GM12801 (cell line): ENCODE results near the gene MCC.

Experiments used
- CTCF ChIP-seq: IDR thresholded peaks from one replicate; pipeline ENCODE4 v1.5.1; 2011; ENCODE audit warnings: control low read depth; ENCODE audit not compliant: insufficient read length; ENCODE audit errors: extremely low read depth

The MCC gene

GRCh38 chr5:113105693-113106280, 382.5 kb downstream of the MCC start:
- no peak for TF ChIP-seq CTCF

GRCh38 chr5:113103330-113103729, 384.9 kb downstream of the MCC start:
- no peak for TF ChIP-seq CTCF

GRCh38 chr5:113102121-113102531, 386.1 kb downstream of the MCC start:
- TF ChIP-seq CTCF, result no peak

GRCh38 chr5:113100981-113101380, 387.3 kb downstream of the MCC start:
- TF ChIP-seq CTCF, result no peak

- no peak for TF ChIP-seq CTCF
Measured at GRCh38 chr5:113099822-113100221, 388.4 kb downstream of the MCC start.

GRCh38 chr5:113098378-113098777, 389.9 kb downstream of the MCC start:
- TF ChIP-seq CTCF, result no peak

- no peak for TF ChIP-seq CTCF
Measured at GRCh38 chr5:113095831-113096230, 392.4 kb downstream of the MCC start.
